Esophagus muscularis mucosa (tissue), 4 donors: ENCODE data around the gene UVSSA. TPM values are rescaled to one million over a fixed set of nuclear protein-coding genes. Genes with fewer than 3 reads are reported as not detected.

Source experiments
- DNase-seq: peaks from one replicate; pipeline ENCODE4 v3.0.0-alpha.2; 2017; ENCODE audit errors: extremely low spot score
- H3K27ac ChIP-seq, 4 donors: fragments of 200-600 bp; sonication (generic); replicated peaks in 1 of 4; 1 replicate in 3 of 4; 2 replicates in 1 of 4; pipeline ENCODE4 v1.5.1; 2016 to 2019; ENCODE audit warnings: mild to moderate bottlenecking in 1 of 4
- H3K27me3 ChIP-seq, 4 donors: fragments of 200-600 bp; sonication (generic); one replicate each; pipeline versions ENCODE4 v1.5.1 to v1.6.0; 2016 to 2019
- H3K36me3 ChIP-seq, 4 donors: fragments of 200-600 bp; sonication (generic); one replicate each; pipeline ENCODE4 v1.5.1; 2016 to 2019
- H3K4me1 ChIP-seq, 4 donors: fragments of 200-600 bp; sonication (generic); one replicate each; pipeline ENCODE4 v1.5.1; 2016 to 2019
- H3K4me3 ChIP-seq, 4 donors: fragments of 200-600 bp; sonication (generic); 1 replicate in 2 of 4; 2 replicates in 2 of 4; pipeline ENCODE4 v1.5.1; 2016 to 2019; ENCODE audit warnings: mild to moderate bottlenecking in 4 of 4, moderate library complexity in 1 of 4
- H3K9me3 ChIP-seq, 4 donors: fragments of 200-600 bp; sonication (generic); 1 replicate in 3 of 4; 2 replicates in 1 of 4; pipeline ENCODE4 v1.5.1; 2016 to 2019
- EP300 ChIP-seq: sonication (generic); formaldehyde crosslinking; IDR thresholded peaks from one replicate; pipeline ENCODE4 v1.6.1; 2017; ENCODE audit warnings: antibody characterized with exemption
- POLR2A ChIP-seq: fragments of 450-650 bp; IDR thresholded peaks from one replicate; pipeline ENCODE4 v1.6.1; 2017; ENCODE audit warnings: antibody characterized with exemption, moderate library complexity, mild to moderate bottlenecking, low read depth
- POLR2AphosphoS5 ChIP-seq, 2 donors: sonication (generic); formaldehyde crosslinking; IDR thresholded peaks; one replicate each; pipeline ENCODE4 v1.6.1; 2017; ENCODE audit warnings: antibody characterized with exemption in 2 of 2
- WGBS: methylation state at CpG from one replicate; pipeline ENCODE4 v1.1.5; 2018; 5-methylcytosine and 5-hydroxymethylcytosine counted together
- intact Hi-C: fragments of 100-400 bp; cut with DNase I; formaldehyde crosslinking; loops from one replicate; pipeline ENCODE4 v1.15.1; 2023
- total RNA-seq, 4 donors: library from RNA; depleted of rRNA; stranded (reverse); fragments of >200 nt; gene quantifications; one replicate each; pipeline versions ENCODE4 v1.1.0 to v1.2.1, GENCODE V29; 2016
- TF ChIP-seq, protein P1 (sequence below), 3 experiments: fragments of 200-600 bp in 2 of 3; fragments of 450-650 bp in 1 of 3; sonication (generic) in 2 of 3; IDR thresholded peaks; one replicate each; pipeline ENCODE4 v1.5.1; 2017 to 2019; ENCODE audit warnings: antibody characterized with exemption in 3 of 3, mild to moderate bottlenecking in 2 of 3, moderate library complexity in 1 of 3

The UVSSA gene
- total RNA-seq, 4 donors from 2014 or later, result 8.9 to 16.5 (median 13.1) TPM

GRCh38 chr4:1317177-1318045 is 29.6 kb upstream of the UVSSA start:
- no peak for TF ChIP-seq EP300
- TF ChIP-seq, protein P1, sequence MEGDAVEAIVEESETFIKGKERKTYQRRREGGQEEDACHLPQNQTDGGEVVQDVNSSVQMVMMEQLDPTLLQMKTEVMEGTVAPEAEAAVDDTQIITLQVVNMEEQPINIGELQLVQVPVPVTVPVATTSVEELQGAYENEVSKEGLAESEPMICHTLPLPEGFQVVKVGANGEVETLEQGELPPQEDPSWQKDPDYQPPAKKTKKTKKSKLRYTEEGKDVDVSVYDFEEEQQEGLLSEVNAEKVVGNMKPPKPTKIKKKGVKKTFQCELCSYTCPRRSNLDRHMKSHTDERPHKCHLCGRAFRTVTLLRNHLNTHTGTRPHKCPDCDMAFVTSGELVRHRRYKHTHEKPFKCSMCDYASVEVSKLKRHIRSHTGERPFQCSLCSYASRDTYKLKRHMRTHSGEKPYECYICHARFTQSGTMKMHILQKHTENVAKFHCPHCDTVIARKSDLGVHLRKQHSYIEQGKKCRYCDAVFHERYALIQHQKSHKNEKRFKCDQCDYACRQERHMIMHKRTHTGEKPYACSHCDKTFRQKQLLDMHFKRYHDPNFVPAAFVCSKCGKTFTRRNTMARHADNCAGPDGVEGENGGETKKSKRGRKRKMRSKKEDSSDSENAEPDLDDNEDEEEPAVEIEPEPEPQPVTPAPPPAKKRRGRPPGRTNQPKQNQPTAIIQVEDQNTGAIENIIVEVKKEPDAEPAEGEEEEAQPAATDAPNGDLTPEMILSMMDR (IDR thresholded peaks at IDR 0.05), result no peak
- no peak for TF ChIP-seq POLR2AphosphoS5 (IDR thresholded peaks at IDR 0.05)
- no peak for TF ChIP-seq POLR2A
- H3K9me3 ChIP-seq, result no peaks in the 10 kb centered on the region

DNA sequence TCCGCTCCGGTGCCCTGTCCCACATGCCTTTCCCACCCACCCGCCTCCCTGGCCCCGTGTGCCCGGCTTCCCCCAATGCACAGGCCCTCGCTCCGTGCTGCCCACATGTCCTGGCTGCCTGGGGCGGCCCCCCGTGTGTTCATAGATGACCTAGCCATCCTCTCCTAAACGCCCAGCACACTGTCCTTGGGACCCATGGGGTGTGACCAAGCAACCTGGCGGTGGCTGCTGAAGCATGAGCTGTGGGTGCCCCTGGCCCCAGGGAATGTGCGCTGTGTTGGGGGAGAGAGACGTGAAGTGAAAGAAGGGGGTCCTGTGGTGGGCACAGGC is 29.0 kb upstream of the UVSSA start:
- no peak overlapping the region for H3K27ac ChIP-seq
- intact Hi-C loops, result no loop called here
- no peaks in the 10 kb centered on the region for H3K9me3 ChIP-seq
- no peak for TF ChIP-seq EP300
- no peak for TF ChIP-seq POLR2A
- TF ChIP-seq, protein P1 (IDR thresholded peaks at IDR 0.05), result no peak
- no peak for TF ChIP-seq POLR2AphosphoS5 (IDR thresholded peaks at IDR 0.05)
- peaks cover 49 to 95% (median 83%) of the 10 kb centered on the region in 4 donors for H3K36me3 ChIP-seq
- H3K4me3 ChIP-seq, result no peak overlapping the region
- 97% methylated on average over 7 of the region's 13 CpGs for WGBS
- DNase-seq, result no peak
- H3K27me3 ChIP-seq, result no peaks in the 10 kb centered on the region
- peaks cover 0 to 7% (median 2%) of the 10 kb centered on the region in 4 donors for H3K4me1 ChIP-seq

More at GRCh38 chr4:1317177-1318045, 29.6 kb upstream of the UVSSA start:
- DNase-seq, result no peak
- 90% methylated on average over 22 of the region's 29 CpGs for WGBS
- Histone ChIP-seq H3K36me3 (peaks cover 51 to 96% (median 84%) of the 10 kb centered on the region in 4 donors), H3K4me3 (no peak overlapping the region), H3K27me3 (no peaks in the 10 kb centered on the region), H3K27ac (no peak overlapping the region), H3K4me1 (peaks cover 0 to 7% (median 2%) of the 10 kb centered on the region in 4 donors)
- intact Hi-C loops, result no loop called here

- Histone ChIP-seq H3K27me3 (no peaks in the 10 kb centered on the region), H3K4me3 (no peak overlapping the region), H3K4me1 (peaks cover 0 to 7% (median 2%) of the 10 kb centered on the region in 4 donors), H3K36me3 (peaks cover 46 to 95% (median 83%) of the 10 kb centered on the region in 4 donors), H3K27ac (no peak overlapping the region), H3K9me3 (no peaks in the 10 kb centered on the region)
- TF ChIP-seq POLR2A, result no peak
- TF ChIP-seq, protein P1 (IDR thresholded peaks at IDR 0.05), result peak in 2 of 3 experiments; percentile 10 to 32
- intact Hi-C loops, result no loop called here
- WGBS, result 83% methylated on average over 13 of the region's 18 CpGs
- DNase-seq, result no peak
These were observed 28.4 kb upstream of the UVSSA start for GRCh38 chr4:1318488-1319213.

DNA sequence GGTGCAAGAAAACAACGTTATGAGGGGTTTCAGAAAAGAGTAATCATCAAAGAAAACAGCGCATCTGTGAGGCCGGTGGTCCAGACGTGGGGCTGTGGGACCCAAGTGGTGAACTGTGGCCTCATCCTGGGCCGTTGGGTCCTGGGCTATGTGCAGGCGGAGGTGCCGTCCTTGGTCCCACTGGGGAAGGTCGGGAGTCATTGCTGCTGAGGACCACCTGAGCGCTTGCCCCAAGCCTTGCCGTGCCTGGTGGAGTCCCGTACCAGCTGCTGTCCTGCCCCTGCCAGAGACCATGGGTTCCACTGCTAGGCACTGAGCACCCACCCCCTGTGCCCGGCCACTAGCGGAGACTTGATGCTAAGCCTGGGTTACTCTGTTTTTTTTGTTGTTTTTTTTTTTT is 25.5 kb upstream of the UVSSA start:
- Histone ChIP-seq H3K9me3 (no peaks in the 10 kb centered on the region), H3K27ac (no peak overlapping the region), H3K4me1 (peaks cover 0 to 7% (median 2%) of the 10 kb centered on the region in 4 donors), H3K27me3 (no peaks in the 10 kb centered on the region), H3K4me3 (no peak overlapping the region), H3K36me3 (peaks cover 26 to 90% (median 75%) of the 10 kb centered on the region in 4 donors)
- 97% methylated on average over 13 of the region's 13 CpGs for WGBS
- no peak for DNase-seq
- intact Hi-C loops, result no loop called here
- TF ChIP-seq, protein P1 (IDR thresholded peaks at IDR 0.05), result no peak
- no peak for TF ChIP-seq EP300
- TF ChIP-seq POLR2A, result no peak
- TF ChIP-seq POLR2AphosphoS5 (IDR thresholded peaks at IDR 0.05), result no peak
